T follicular helper cell (primary cell): Measurements from ENCODE around the gene ANKAR.
"Not testable (repeated sequence)": the region's sequence is repeated elsewhere in the genome, so short reads cannot be mapped to it uniquely, and the experiment has no call there.

Experiments used
- DNase-seq: peaks from one replicate; pipeline ENCODE4 v3.0.0-alpha.2; 2020; ENCODE audit warnings: low read depth

The ANKAR gene

DNA sequence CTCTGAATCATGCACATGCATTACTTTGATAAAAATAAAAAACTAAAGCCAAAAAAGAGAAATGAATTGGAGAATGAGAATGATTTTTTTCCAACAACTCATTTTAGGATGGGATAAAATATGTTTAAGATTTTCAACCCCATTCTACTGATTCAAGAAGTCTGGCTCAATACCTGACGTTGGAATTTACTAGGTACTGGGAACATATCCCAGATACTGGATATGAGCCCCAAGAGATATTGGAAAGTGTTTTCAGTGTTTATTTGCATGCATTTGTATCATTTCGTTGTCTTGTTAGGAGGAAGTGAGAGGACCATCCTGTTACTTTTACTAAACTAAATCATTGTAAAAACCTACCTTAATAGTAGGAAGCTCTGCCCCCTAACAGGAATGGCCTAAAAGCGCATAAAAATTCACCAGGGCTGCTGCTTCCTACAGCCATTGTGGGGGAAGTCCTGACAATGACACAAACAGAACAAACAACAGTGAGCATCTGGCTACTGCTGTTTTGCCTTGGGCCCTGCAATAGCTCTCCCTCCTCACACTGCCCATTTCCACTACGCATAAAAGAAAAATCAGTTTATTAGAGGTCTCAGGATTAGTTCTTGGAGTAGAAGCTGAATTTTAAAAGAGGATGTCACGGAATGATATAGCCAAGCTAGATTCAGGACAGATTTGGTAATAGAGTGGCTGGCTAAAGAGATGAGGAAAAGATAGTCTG lies 35.2 kb downstream of the ANKAR start:
- no peak for DNase-seq

DNA sequence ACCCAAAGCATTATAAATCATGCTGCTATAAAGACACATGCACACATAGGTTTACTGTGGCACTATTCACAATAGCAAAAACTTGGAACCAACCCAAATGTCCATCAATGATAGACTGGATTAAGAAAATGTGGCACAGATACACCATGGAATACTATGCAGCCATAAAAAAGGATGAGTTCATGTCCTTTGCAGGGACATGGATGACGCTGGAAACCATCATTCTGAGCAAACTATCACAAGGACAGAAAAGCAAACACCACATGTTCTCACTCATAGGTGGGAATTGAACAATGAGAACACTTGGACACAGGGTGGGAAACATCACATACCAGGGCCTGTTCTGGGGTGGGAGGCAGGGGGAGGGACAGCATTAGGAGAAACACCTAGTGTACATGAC lies 43.1 kb downstream of the ANKAR start:
- not testable (repeated sequence) for DNase-seq

DNA sequence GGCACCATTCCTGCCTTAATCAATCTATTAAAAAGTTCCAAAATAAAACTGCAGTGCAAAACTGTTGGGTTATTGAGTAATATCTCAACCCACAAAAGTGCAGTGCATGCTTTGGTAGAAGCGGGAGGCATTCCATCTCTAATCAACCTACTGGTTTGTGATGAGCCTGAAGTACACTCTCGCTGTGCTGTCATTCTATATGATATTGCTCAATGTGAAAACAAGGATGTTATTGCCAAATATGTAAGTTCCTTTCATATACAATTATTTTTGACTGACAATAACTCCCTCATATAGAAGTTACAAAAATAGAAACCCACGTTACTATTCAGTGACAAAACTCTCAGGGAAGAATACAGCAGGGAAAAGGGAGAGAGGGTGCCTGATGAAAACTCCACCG lies 45.1 kb downstream of the ANKAR start:
- no peak for DNase-seq

DNA sequence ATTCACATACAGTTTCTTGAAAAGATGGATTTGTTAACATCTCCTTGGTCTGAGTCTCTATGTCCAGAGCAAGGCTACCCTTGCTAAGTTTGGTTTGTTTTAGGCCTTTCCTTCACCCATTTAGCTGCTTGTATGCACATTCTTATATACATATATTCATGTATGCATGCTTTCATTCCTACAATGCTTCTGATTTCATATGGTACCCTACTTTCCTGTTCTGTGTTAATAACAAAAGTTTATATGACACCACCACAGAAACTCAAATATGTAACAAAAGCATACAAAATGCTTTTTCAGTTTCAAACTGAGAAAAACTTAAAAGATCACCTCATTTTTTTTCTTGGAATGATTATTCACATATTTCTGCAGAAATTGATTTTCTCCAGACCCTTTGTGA lies 48.7 kb downstream of the ANKAR start:
- no peak for DNase-seq
